ENCODE results near the gene DUSP1. TPM values are rescaled to one million over a fixed set of nuclear protein-coding genes. Genes with fewer than 3 reads are reported as not detected.

The DUSP1 gene, protein sequence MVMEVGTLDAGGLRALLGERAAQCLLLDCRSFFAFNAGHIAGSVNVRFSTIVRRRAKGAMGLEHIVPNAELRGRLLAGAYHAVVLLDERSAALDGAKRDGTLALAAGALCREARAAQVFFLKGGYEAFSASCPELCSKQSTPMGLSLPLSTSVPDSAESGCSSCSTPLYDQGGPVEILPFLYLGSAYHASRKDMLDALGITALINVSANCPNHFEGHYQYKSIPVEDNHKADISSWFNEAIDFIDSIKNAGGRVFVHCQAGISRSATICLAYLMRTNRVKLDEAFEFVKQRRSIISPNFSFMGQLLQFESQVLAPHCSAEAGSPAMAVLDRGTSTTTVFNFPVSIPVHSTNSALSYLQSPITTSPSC
- total RNA-seq = 10 to 100 TPM in 1 of 2 donors, 1 to 10 TPM in 1; 9.2 to 11.0 TPM
- polyA plus RNA-seq (2013, experiment 1 of 2) = 16.8 TPM
- polyA plus RNA-seq (2013, experiment 2 of 2) = 18.1 TPM
- long read RNA-seq, experiment 1, partial matches to known transcripts = 5 of 12 reads
- long read RNA-seq, experiment 1, other reads (novel, unspliced or antisense) = 4 of 12 reads
- long read RNA-seq, experiment 2, transcript DUSP1-201 (4 exons, 2,019 nt) = major isoform, 30 of 35 reads
- long read RNA-seq, experiment 2, partial matches to known transcripts = 1 of 35 reads
- long read RNA-seq, experiment 2, other reads (novel, unspliced or antisense) = 4 of 35 reads
- long read RNA-seq, experiment 3, transcript DUSP1-201 (4 exons, 2,019 nt) = major isoform, 79 of 89 reads
- long read RNA-seq, experiment 3, partial matches to known transcripts = 4 of 89 reads
- long read RNA-seq, experiment 3, other reads (novel, unspliced or antisense) = 6 of 89 reads
- long read RNA-seq, experiment 4 = 0 reads

DNA sequence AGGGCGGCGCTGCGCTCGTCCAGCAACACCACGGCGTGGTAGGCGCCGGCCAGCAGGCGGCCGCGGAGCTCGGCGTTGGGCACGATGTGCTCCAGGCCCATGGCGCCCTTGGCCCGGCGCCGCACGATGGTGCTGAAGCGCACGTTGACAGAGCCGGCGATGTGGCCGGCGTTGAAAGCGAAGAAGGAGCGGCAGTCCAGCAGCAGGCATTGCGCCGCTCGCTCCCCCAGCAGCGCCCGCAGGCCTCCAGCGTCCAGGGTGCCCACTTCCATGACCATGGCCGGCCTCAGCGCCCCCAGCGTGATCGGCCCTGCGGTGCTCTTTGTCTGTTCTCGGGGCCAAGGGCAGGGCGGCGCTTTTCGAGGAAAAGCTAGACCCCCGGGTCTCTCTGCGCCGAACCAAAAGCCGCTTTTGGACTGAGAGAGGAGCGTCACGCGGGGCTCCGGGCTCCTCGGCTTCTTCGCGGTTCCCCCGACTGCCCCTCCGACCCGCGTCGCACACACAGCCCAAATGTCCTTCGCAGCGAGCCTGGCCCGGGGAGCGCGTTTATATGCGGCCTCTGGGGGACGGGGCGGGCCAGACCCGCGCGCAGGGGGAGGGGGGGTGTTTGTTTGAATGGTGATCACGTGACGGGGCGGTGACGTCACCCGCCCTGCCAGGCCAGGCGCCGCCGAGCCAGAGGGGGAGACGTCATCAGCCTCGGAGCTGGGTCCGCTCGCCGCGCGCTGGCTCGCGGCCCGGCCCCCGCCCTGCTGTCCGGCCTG, at the start of gene DUSP1:
TSS of gene DUSP1 (minus strand) at position 521 of the 764 bp plus-strand sequence. CDS start at position 278, 243 bp downstream.
- Mint-ChIP-seq H3K27ac (peak within 1 kb of the TSS; percentile 97), H3K27me3 (ENCODE audit: insufficient read depth) (peaks cover 22% of the 10 kb centered on the region), H3K4me3 (peak within 1 kb of the TSS; percentile 82), H3K36me3 (ENCODE audit: low read depth) (peaks cover 20% of the 10 kb centered on the region), H3K4me1 (peaks cover 16% of the 10 kb centered on the region), H3K9me3 (no peaks in the 10 kb centered on the region)
- peak; percentile 99 for DNase-seq
- Histone ChIP-seq H3K4me1 (ENCODE audit: control insufficient read depth, insufficient read depth, low read length) (peaks cover 4% of the 10 kb centered on the region), H3K36me3 (ENCODE audit: control insufficient read depth, insufficient read depth, low read length) (peaks cover 22% of the 10 kb centered on the region), H3K27me3 (ENCODE audit: control insufficient read depth, insufficient read depth, low read length, poor library complexity, severe bottlenecking) (no peaks in the 10 kb centered on the region), H3K4me3 (ENCODE audit: low read length) (peak within 1 kb of the TSS; percentile 93), H3K27ac (ENCODE audit: low read depth, low read length) (peak within 1 kb of the TSS; percentile 92), H3K9ac (ENCODE audit: extremely low read depth, low read length, poor library complexity, severe bottlenecking) (peak within 1 kb of the TSS; percentile 98), H3K9me3 (ENCODE audit: control insufficient read depth, low read length) (no peaks in the 10 kb centered on the region)
- TF ChIP-seq, protein P1, sequence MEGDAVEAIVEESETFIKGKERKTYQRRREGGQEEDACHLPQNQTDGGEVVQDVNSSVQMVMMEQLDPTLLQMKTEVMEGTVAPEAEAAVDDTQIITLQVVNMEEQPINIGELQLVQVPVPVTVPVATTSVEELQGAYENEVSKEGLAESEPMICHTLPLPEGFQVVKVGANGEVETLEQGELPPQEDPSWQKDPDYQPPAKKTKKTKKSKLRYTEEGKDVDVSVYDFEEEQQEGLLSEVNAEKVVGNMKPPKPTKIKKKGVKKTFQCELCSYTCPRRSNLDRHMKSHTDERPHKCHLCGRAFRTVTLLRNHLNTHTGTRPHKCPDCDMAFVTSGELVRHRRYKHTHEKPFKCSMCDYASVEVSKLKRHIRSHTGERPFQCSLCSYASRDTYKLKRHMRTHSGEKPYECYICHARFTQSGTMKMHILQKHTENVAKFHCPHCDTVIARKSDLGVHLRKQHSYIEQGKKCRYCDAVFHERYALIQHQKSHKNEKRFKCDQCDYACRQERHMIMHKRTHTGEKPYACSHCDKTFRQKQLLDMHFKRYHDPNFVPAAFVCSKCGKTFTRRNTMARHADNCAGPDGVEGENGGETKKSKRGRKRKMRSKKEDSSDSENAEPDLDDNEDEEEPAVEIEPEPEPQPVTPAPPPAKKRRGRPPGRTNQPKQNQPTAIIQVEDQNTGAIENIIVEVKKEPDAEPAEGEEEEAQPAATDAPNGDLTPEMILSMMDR (conservative IDR thresholded peaks at IDR 0.05) = peak; percentile 79
- 0% methylated on average over 20 to 87 of the region's 89 CpGs for WGBS, 2 experiments (ENCODE audit: insufficient coverage in 1 of 2, insufficient read length in 1 of 2)

DNA sequence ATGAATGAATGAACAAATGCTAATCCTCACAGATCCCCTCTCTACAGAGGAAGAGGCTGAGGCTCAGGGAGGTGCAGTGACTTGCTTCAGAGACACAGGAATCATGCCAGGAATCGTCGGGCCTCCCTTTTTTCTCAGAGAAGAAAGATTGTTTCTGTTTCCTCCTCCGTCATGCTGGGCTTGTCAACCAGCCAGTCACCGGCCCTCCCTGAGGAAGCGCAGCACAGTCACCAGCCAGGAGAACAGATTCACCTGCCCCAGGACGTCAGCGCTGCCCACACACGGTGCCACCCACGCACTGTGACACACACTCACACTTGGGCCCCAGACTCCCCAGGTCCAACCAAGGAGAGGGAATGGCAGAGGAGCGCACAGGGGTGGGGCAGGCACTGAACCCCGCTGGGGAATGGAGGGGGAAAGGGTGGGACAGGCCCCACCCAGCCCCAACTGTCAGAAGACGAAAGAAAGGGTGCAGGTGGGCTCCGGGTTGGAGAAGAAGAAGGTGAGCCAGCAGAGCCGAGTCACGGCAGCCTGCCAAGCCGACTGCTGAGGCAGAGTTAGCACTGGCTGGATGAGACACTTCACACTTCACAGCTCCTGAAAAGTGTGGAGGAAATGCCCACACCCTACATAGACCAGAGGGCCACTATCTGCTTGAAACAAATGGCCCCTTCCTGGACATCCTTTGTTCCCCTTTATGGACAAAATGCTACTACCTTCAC, 49.2 kb upstream of the DUSP1 start:
- 71 to 79% methylated on average over 9 to 16 of the region's 16 CpGs for WGBS, 2 experiments (ENCODE audit: insufficient coverage in 1 of 2, insufficient read length in 1 of 2)
- Mint-ChIP-seq H3K4me3 (no peak overlapping the region), H3K27ac (no peak overlapping the region), H3K4me1 (peaks cover 9% of the 10 kb centered on the region), H3K9me3 (peaks cover 3% of the 10 kb centered on the region), H3K27me3 (ENCODE audit: insufficient read depth) (peaks cover 18% of the 10 kb centered on the region), H3K36me3 (ENCODE audit: low read depth) (no peaks in the 10 kb centered on the region)
- peak; percentile 46 for DNase-seq
- H3K9ac ChIP-seq (ENCODE audit: extremely low read depth, low read length, poor library complexity, severe bottlenecking) = no peak overlapping the region
- TF ChIP-seq, protein P1 (conservative IDR thresholded peaks at IDR 0.05) = no peak
- peaks cover 2% of the 10 kb centered on the region for H3K9me3 ChIP-seq (ENCODE audit: control insufficient read depth, low read length)
- H3K27me3 ChIP-seq (ENCODE audit: control insufficient read depth, insufficient read depth, low read length, poor library complexity, severe bottlenecking) = no peaks in the 10 kb centered on the region
- H3K36me3 ChIP-seq (ENCODE audit: control insufficient read depth, insufficient read depth, low read length) = no peaks in the 10 kb centered on the region
- no peak overlapping the region for H3K4me3 ChIP-seq (ENCODE audit: low read length)
- H3K27ac ChIP-seq (ENCODE audit: low read depth, low read length) = no peak overlapping the region
- H3K4me1 ChIP-seq (ENCODE audit: control insufficient read depth, insufficient read depth, low read length) = no peaks in the 10 kb centered on the region
